ENCODE results near the gene TAS2R8.

The TAS2R8 gene

DNA sequence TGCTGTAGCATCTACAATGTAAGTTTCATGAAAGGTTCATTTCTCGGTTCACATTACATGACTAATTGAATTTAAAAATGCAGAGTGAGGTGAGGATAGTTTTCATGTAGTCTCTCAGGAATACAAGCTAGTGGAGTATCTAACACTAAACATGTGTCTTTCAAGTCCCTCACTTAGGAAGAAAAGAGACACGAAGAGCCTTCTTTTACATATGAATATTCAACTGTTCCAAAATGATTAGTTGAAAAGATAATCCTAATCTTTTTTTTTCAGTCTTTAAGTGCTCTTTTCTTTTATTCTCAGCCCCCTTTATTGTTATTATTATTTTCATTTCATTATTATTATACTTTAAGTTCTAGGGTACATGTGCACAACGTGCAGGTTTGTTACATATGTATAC lies 31.4 kb upstream of the TAS2R8 start:
- no peak overlapping the region for H3K9ac ChIP-seq (ENCODE audit: insufficient read length, low read depth)
- DNase-seq (ENCODE audit: low read depth, low spot score), result no peak
- H3K27me3 ChIP-seq (ENCODE audit: insufficient read depth, insufficient read length), result no peaks in the 10 kb centered on the region
- TF ChIP-seq SUZ12 (IDR thresholded peaks at IDR 0.05; ENCODE audit: extremely low read depth, insufficient read depth, insufficient read length) (no peak), YY1 (IDR thresholded peaks at IDR 0.05; ENCODE audit: insufficient read depth, insufficient read length) (no peak), ZNF274 (IDR thresholded peaks at IDR 0.05; ENCODE audit: low read depth, low read length) (no peak)
- no peaks in the 10 kb centered on the region for H3K4me1 ChIP-seq (ENCODE audit: insufficient read depth, insufficient read length)
- no peak overlapping the region for H3K4me3 ChIP-seq (ENCODE audit: insufficient read length, low read depth)
- H3K36me3 ChIP-seq (ENCODE audit: insufficient read depth, insufficient read length, low read length), result no peaks in the 10 kb centered on the region
- H3K9me3 ChIP-seq (ENCODE audit: insufficient read depth, low read length), result 0 out of 2 replicates have a peak, but pooled peaks cover 3% of the 10 kb centered on the region

GRCh38 chr12:10829994-10830393 lies 22.9 kb upstream of the TAS2R8 start:
- no peak for DNase-seq (ENCODE audit: low read depth, low spot score)
- Histone ChIP-seq H3K4me3 (ENCODE audit: insufficient read length, low read depth) (no peak overlapping the region), H3K9me3 (ENCODE audit: insufficient read depth, low read length) (no peaks in the 10 kb centered on the region), H3K36me3 (ENCODE audit: insufficient read depth, insufficient read length, low read length) (no peaks in the 10 kb centered on the region), H3K9ac (ENCODE audit: insufficient read length, low read depth) (no peak overlapping the region), H3K4me1 (ENCODE audit: insufficient read depth, insufficient read length) (no peaks in the 10 kb centered on the region), H3K27me3 (ENCODE audit: insufficient read depth, insufficient read length) (no peaks in the 10 kb centered on the region)
- no peak for TF ChIP-seq YY1 (IDR thresholded peaks at IDR 0.05; ENCODE audit: insufficient read depth, insufficient read length)
- no peak for TF ChIP-seq ZNF274 (IDR thresholded peaks at IDR 0.05; ENCODE audit: low read depth, low read length)

- Histone ChIP-seq H3K36me3 (ENCODE audit: insufficient read depth, insufficient read length, low read length) (no peaks in the 10 kb centered on the region), H3K4me1 (ENCODE audit: insufficient read depth, insufficient read length) (no peaks in the 10 kb centered on the region), H3K27me3 (ENCODE audit: insufficient read depth, insufficient read length) (no peaks in the 10 kb centered on the region), H3K4me3 (ENCODE audit: insufficient read length, low read depth) (no peak within 1 kb of the TSS), H3K9ac (ENCODE audit: insufficient read length, low read depth) (no peak within 1 kb of the TSS), H3K9me3 (ENCODE audit: insufficient read depth, low read length) (no peaks in the 10 kb centered on the region)
- no peak for DNase-seq (ENCODE audit: low read depth, low spot score)
- no peak for TF ChIP-seq SUZ12 (IDR thresholded peaks at IDR 0.05; ENCODE audit: extremely low read depth, insufficient read depth, insufficient read length)
- TF ChIP-seq YY1 (IDR thresholded peaks at IDR 0.05; ENCODE audit: insufficient read depth, insufficient read length), result no peak
- no peak for TF ChIP-seq ZNF274 (IDR thresholded peaks at IDR 0.05; ENCODE audit: low read depth, low read length)
These were observed 19.2 kb upstream of the TAS2R8 start, which contains the start of gene TAS2R10 for GRCh38 chr12:10826258-10826657. TAS2R10 (minus strand) TSS chr12:10826358; CDS start chr12:10826269, 89 bp downstream.

GRCh38 chr12:10824957-10825356 lies 17.9 kb upstream of the TAS2R8 start:
- no peaks in the 10 kb centered on the region for H3K9me3 ChIP-seq (ENCODE audit: insufficient read depth, low read length)
- no peaks in the 10 kb centered on the region for H3K4me1 ChIP-seq (ENCODE audit: insufficient read depth, insufficient read length)
- DNase-seq (ENCODE audit: low read depth, low spot score), result no peak
- no peaks in the 10 kb centered on the region for H3K36me3 ChIP-seq (ENCODE audit: insufficient read depth, insufficient read length, low read length)
- no peak for TF ChIP-seq YY1 (IDR thresholded peaks at IDR 0.05; ENCODE audit: insufficient read depth, insufficient read length)
- no peak for TF ChIP-seq SUZ12 (IDR thresholded peaks at IDR 0.05; ENCODE audit: extremely low read depth, insufficient read depth, insufficient read length)
- no peak for TF ChIP-seq ZNF274 (IDR thresholded peaks at IDR 0.05; ENCODE audit: low read depth, low read length)
- no peak overlapping the region for H3K4me3 ChIP-seq (ENCODE audit: insufficient read length, low read depth)
- no peak overlapping the region for H3K9ac ChIP-seq (ENCODE audit: insufficient read length, low read depth)
- H3K27me3 ChIP-seq (ENCODE audit: insufficient read depth, insufficient read length), result no peaks in the 10 kb centered on the region

GRCh38 chr12:10811883-10812536 lies 4.9 kb upstream of the TAS2R8 start:
- no peaks in the 10 kb centered on the region for H3K36me3 ChIP-seq (ENCODE audit: insufficient read depth, insufficient read length, low read length)
- TF ChIP-seq SUZ12 (IDR thresholded peaks at IDR 0.05; ENCODE audit: extremely low read depth, insufficient read depth, insufficient read length) (no peak), ZNF274 (IDR thresholded peaks at IDR 0.05; ENCODE audit: low read depth, low read length) (no peak)
- no peaks in the 10 kb centered on the region for H3K27me3 ChIP-seq (ENCODE audit: insufficient read depth, insufficient read length)
- DNase-seq (ENCODE audit: low read depth, low spot score), result no peak
- H3K9me3 ChIP-seq (ENCODE audit: insufficient read depth, low read length), result no peaks in the 10 kb centered on the region
- no peak overlapping the region for H3K9ac ChIP-seq (ENCODE audit: insufficient read length, low read depth)
- H3K4me3 ChIP-seq (ENCODE audit: insufficient read length, low read depth), result no peak overlapping the region
- H3K4me1 ChIP-seq (ENCODE audit: insufficient read depth, insufficient read length), result no peaks in the 10 kb centered on the region

DNA sequence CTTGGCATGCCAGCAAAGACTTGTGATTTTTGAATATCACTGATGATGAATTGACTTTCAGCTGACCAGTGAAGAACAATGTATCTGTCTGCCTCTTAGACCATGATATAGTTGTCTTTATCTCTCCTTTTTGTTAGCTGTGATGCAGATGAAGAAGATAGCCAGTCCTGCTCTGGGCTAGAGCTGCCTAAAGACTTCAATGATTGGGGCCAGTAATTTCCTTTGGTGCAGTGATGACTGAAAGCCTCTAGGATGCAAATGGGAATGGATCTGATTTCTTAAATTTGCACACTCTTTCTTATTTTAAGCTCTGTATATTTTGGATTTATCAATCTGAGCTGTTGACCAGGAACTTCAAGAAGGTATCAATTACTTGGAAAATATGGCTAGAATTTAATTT lies 3.0 kb upstream of the TAS2R8 start, which contains the start of gene TAS2R9:
Gene TAS2R9 (minus strand): TSS at position 101 of the 400 bp plus-strand sequence. CDS start 93 bp downstream, at position 8.
- Histone ChIP-seq H3K9ac (ENCODE audit: insufficient read length, low read depth) (no peak within 1 kb of the TSS), H3K4me3 (ENCODE audit: insufficient read length, low read depth) (no peak within 1 kb of the TSS), H3K27me3 (ENCODE audit: insufficient read depth, insufficient read length) (no peaks in the 10 kb centered on the region), H3K36me3 (ENCODE audit: insufficient read depth, insufficient read length, low read length) (no peaks in the 10 kb centered on the region), H3K4me1 (ENCODE audit: insufficient read depth, insufficient read length) (no peaks in the 10 kb centered on the region), H3K9me3 (ENCODE audit: insufficient read depth, low read length) (no peaks in the 10 kb centered on the region)
- TF ChIP-seq ZNF274 (IDR thresholded peaks at IDR 0.05; ENCODE audit: low read depth, low read length) (no peak), SUZ12 (IDR thresholded peaks at IDR 0.05; ENCODE audit: extremely low read depth, insufficient read depth, insufficient read length) (no peak), YY1 (IDR thresholded peaks at IDR 0.05; ENCODE audit: insufficient read depth, insufficient read length) (no peak)
- no peak for DNase-seq (ENCODE audit: low read depth, low spot score)

- Histone ChIP-seq H3K27me3 (ENCODE audit: insufficient read depth, insufficient read length) (no peaks in the 10 kb centered on the region), H3K9me3 (ENCODE audit: insufficient read depth, low read length) (no peaks in the 10 kb centered on the region), H3K4me3 (ENCODE audit: insufficient read length, low read depth) (no peak within 1 kb of the TSS), H3K4me1 (ENCODE audit: insufficient read depth, insufficient read length) (no peaks in the 10 kb centered on the region), H3K36me3 (ENCODE audit: insufficient read depth, insufficient read length, low read length) (no peaks in the 10 kb centered on the region), H3K9ac (ENCODE audit: insufficient read length, low read depth) (no peak within 1 kb of the TSS)
- DNase-seq (ENCODE audit: low read depth, low spot score), result no peak
- TF ChIP-seq YY1 (IDR thresholded peaks at IDR 0.05; ENCODE audit: insufficient read depth, insufficient read length) (no peak), SUZ12 (IDR thresholded peaks at IDR 0.05; ENCODE audit: extremely low read depth, insufficient read depth, insufficient read length) (no peak), ZNF274 (IDR thresholded peaks at IDR 0.05; ENCODE audit: low read depth, low read length) (no peak)
These were observed 4.5 kb downstream of the TAS2R8 start, which contains the start of gene TAS2R7 for GRCh38 chr12:10802587-10802986. TAS2R7 (minus strand) TSS chr12:10802627; CDS start chr12:10802570, 57 bp downstream.
